ENCODE data around the gene PCDHA10.
"Not testable (repeated sequence)": the region's sequence is repeated elsewhere in the genome, so short reads cannot be mapped to it uniquely, and the experiment has no call there.

PCDHA10 gene

GRCh38 chr5:140855772-140856674, at the start of gene PCDHA10:
Gene PCDHA10, plus strand, starts transcription at chr5:140855897. Its CDS starts 152 bp downstream, at chr5:140856049.
- no peak for DNase-seq

- DNase-seq, result no peak
These were observed 48.6 kb upstream of the PCDHA10 start, which contains the start of gene PCDHA4 for GRCh38 chr5:140806834-140807775. Gene PCDHA4, plus strand, starts transcription at chr5:140807068.

GRCh38 chr5:140808241-140808888, 47.3 kb upstream of the PCDHA10 start:
- DNase-seq, result not testable (repeated sequence)

GRCh38 chr5:140808889-140809291, 46.8 kb upstream of the PCDHA10 start:
- DNase-seq, result no peak

GRCh38 chr5:140821375-140822280, 34.1 kb upstream of the PCDHA10 start, which contains the start of gene PCDHA5:
Gene PCDHA5, plus strand, starts transcription at chr5:140821613.
- no peak for DNase-seq

- DNase-seq, result no peak
These were observed 33.4 kb upstream of the PCDHA10 start for GRCh38 chr5:140822281-140822629.

- DNase-seq, result not testable (repeated sequence)
These were observed 32.7 kb upstream of the PCDHA10 start for GRCh38 chr5:140822969-140823368.

- no peak for DNase-seq
These were observed 32.2 kb upstream of the PCDHA10 start for GRCh38 chr5:140823475-140823874.

- no peak for DNase-seq
These were observed 27.9 kb upstream of the PCDHA10 start, which contains the start of gene PCDHA6 for GRCh38 chr5:140827704-140828361. Gene PCDHA6, plus strand, starts transcription at chr5:140827960. Its CDS starts 132 bp downstream, at chr5:140828092.

GRCh38 chr5:140828362-140828737, 27.3 kb upstream of the PCDHA10 start:
- no peak for DNase-seq

GRCh38 chr5:140829511-140830501, 25.9 kb upstream of the PCDHA10 start:
- DNase-seq, result not testable (repeated sequence)

GRCh38 chr5:140833993-140834392, 21.7 kb upstream of the PCDHA10 start, which contains the start of gene PCDHA7:
Gene PCDHA7, plus strand, starts transcription at chr5:140834269. Its CDS starts 115 bp downstream, at chr5:140834384.
- DNase-seq, result no peak

GRCh38 chr5:140834439-140835008, 21.2 kb upstream of the PCDHA10 start:
- not testable (repeated sequence) for DNase-seq

- no peak for DNase-seq
These were observed 19.8 kb upstream of the PCDHA10 start for GRCh38 chr5:140835622-140836510.

GRCh38 chr5:140840978-140841962, 14.4 kb upstream of the PCDHA10 start, which contains the start of gene PCDHA8:
Gene PCDHA8, plus strand, starts transcription at chr5:140841187. Its CDS starts 135 bp downstream, at chr5:140841322.
- DNase-seq, result no peak
